B cell (primary cell): ENCODE measurements around the gene PRIMPOL.
"Not testable (repeated sequence)": the region's sequence is repeated elsewhere in the genome, so short reads cannot be mapped to it uniquely, and the experiment has no call there.

Experiments used
- CTCF ChIP-seq: fragments of 200-600 bp; IDR thresholded peaks from one replicate; pipeline ENCODE4 v1.8.0; 2022; ENCODE audit warnings: antibody characterized with exemption, mild to moderate bottlenecking
- EZH2 ChIP-seq: IDR thresholded peaks from 2 replicates; pipeline ENCODE4 v1.6.1; 2012; ENCODE audit warnings: borderline replicate concordance, low read depth, mild to moderate bottlenecking, moderate library complexity, low read length; ENCODE audit not compliant: insufficient read depth, poor library complexity, severe bottlenecking

DNA sequence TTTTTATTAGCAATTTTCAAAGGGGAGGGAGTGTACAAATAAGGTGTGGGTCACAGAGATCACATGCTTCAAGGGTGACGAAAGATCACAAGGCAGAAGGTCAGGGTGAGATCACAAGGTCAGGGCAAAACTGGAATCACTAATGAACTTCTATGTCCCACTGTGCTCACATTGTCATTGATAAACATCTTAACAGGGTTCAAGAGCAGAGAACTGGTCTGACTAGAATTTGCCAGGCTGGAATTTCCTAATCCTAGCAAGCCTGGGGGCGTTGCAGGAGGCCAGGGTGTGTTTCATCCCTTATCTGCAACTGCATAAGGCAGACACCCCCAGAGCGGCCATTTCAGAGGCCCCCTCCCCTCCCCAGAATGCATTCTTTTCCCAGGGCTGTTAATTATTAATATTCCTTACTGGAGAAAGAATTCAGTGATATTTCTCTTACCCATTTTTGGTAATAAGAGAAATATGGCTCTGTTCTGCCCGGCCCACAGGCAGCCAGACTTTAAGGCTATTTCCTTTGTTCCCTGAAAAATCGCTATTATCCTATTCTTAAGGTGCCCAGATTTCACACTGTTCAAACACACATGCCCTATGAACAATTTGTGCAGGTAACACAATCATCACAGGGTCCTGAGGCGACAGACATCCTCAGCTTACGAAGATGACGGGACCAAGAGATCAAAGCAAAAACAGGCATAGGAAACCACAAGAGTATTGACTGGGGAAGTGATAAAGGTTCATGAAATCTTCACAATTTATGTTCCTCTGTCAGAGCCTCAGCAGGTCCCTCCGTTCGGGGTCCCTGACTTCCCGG is 23.5 kb upstream of the PRIMPOL start:
- not testable (repeated sequence) for TF ChIP-seq CTCF, EZH2
